Mesodermal cell (in vitro differentiated cells): ENCODE data around the gene CFAP251.

ENCODE experiments used
- H3K27ac ChIP-seq: 2 replicates; pipeline ENCODE4 v1.7.0; 2013; ENCODE audit warnings: mild to moderate bottlenecking, low read depth, low read length, moderate library complexity; ENCODE audit not compliant: severe bottlenecking
- H3K36me3 ChIP-seq: 2 replicates; pipeline ENCODE4 v1.7.1; 2013; ENCODE audit warnings: mild to moderate bottlenecking, low read length, moderate library complexity; ENCODE audit not compliant: control insufficient read depth, insufficient read depth
- H3K4me1 ChIP-seq: one replicate; pipeline ENCODE4 v1.7.1; 2013; ENCODE audit warnings: mild to moderate bottlenecking, low read length; ENCODE audit not compliant: insufficient read depth, control insufficient read depth, poor library complexity, severe bottlenecking
- H3K4me3 ChIP-seq: 2 replicates; pipeline ENCODE4 v1.7.0; 2013; ENCODE audit warnings: low read length, control low read depth, mild to moderate bottlenecking; ENCODE audit not compliant: insufficient read depth, poor library complexity, severe bottlenecking; ENCODE audit errors: extremely low read depth
- H3K9me3 ChIP-seq: 2 replicates; pipeline ENCODE4 v1.7.1; 2013; ENCODE audit warnings: mild to moderate bottlenecking, low read length, moderate library complexity; ENCODE audit not compliant: control insufficient read depth
- WGBS, 2 experiments: methylation state at CpG; one replicate each; pipeline ENCODE4 v1.1.5; 2013; ENCODE audit warnings: missing lambda C conversion rate in 2 of 2; ENCODE audit not compliant: insufficient coverage in 2 of 2; 5-methylcytosine and 5-hydroxymethylcytosine counted together

The CFAP251 gene

DNA sequence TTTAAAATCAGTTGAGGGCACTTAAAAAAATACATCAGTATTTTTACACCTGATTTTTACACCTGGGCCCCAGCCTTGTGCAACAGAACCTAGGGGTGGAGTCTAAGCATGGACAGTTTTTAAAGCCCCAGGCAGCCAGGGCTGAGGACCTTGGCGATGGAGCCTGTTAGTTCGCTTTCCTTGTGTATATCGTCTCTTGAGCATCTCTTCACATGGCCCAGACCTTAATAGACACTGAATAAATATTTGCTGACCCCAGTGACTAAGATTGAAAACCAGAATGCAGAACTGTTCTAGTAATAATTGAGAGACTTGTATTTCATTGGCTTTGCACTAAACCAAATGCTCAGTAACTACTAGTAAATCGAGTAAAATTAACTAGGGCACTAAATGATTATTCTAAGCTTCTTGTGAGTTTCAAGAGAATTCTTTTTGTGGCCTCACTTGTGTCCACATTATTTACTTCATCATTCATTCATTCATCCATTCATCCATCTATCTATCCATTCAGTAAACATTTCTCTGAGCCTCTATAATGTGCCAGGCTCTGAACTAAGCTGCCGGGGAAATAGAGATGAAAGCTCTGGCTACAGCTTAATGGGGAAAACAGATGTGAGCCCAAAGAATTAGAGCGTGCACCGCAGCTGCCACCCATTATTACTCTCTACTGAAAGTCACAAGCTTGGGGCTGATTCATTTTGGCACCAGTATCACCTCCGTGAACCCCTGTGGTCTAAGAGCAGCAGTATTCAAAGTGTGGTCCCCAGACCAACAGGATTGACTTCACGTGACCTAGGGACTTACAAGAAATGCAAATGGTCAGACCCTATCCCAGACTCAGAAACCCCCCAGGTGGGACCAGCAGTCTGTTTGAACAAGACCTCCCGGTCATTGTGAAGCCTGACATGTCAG lies 72.6 kb downstream of the CFAP251 start:
- H3K27ac ChIP-seq, result no peak overlapping the region
- WGBS, 2 experiments, result 78 to 82% methylated on average over 9 of the region's 10 CpGs

GRCh38 chr12:121992059-121992879 lies 73.9 kb downstream of the CFAP251 start:
- Histone ChIP-seq H3K4me3 (no peak overlapping the region), H3K36me3 (no peaks in the 10 kb centered on the region), H3K27ac (no peak overlapping the region), H3K4me1 (no peaks in the 10 kb centered on the region), H3K9me3 (no peaks in the 10 kb centered on the region)
- 91 to 94% methylated on average over 18 of the region's 21 CpGs for WGBS, 2 experiments

More for the DNA sequence above, 72.6 kb downstream of the CFAP251 start:
- Histone ChIP-seq H3K4me1 (no peaks in the 10 kb centered on the region), H3K36me3 (no peaks in the 10 kb centered on the region), H3K4me3 (no peak overlapping the region), H3K9me3 (no peaks in the 10 kb centered on the region)

DNA sequence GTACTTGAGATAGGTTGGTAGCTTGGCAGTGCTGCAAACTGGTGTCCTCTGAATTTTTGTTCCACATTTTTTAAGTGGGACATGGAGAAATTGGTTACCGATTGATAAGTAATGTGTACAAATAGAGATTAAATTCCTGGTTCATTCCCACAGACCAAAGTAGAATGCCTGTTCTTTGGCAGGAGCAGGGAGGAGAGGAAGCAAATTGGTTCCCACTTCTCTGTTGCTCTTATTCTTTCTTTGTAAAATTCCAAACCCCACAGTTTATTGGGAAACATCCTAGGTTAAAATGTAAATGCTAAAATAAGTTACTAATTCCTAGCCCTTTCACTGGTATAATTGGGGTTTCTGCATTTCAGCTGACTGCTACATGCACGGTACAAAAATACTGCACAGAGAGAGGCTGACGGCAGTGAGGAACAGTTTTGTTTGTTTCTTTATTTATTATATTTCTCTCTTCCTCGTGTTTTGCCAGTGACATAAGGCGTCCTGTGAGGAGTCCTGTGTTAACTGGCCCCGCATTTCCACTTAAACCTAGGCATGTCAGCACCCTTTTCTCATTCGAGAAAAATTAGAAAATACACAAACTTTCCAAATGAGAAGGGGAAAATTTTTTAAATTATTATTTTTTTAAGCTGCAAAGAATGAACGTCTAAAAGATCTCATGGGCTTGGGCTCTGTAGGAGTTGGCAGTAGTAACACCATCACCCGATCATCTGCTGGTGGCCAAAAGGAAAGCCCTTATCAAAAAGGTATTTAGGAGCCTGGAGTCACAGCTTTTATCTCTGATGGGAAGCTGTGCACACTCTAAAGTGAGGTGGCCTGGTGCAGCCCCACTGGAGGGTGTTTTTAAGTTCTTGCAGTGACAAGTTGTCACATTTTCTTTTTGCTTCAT lies 77.9 kb downstream of the CFAP251 start:
- no peaks in the 10 kb centered on the region for H3K36me3 ChIP-seq
- WGBS, 2 experiments, result 70 to 94% methylated on average over 2 to 3 of the region's 9 CpGs

DNA sequence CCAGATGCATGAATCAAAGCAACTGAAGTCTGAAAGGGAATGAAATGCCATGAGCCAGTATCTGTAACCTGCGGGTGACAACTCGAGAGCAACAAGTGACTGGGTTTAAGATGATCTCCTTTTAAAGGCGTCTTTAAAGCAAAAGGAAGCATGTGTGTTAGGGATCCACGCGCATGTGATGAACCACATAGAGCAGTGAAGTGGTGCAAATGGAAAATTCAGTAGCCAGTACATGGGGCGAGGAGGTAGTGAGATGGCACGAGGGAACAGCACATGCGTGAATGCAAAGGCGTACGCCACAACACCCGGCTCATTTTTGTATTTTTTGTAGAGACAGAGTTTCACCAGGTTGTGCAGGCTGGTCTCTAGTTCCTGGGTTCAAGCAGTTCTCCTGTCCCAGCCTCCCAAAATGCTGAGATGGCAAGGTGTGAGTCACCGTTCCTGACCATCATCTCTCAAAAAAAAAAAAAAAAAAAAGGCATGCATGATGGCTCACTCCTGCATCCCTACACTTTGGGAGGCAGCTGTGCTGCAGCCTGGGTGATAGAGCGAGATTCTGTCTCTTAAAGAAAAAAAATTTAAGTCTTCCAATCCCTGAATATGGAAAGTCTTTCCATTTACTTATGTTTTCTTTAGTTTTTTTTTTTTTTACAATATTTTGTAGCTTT lies 78.7 kb downstream of the CFAP251 start:
- H3K4me3 ChIP-seq, result no peak overlapping the region
- H3K4me1 ChIP-seq, result no peaks in the 10 kb centered on the region
- peaks cover 10% of the 10 kb centered on the region for H3K9me3 ChIP-seq
- no peak overlapping the region for H3K27ac ChIP-seq
- H3K36me3 ChIP-seq, result no peaks in the 10 kb centered on the region
- 95% methylated on average over 11 of the region's 13 CpGs for WGBS, 2 experiments

More for the DNA sequence above, 77.9 kb downstream of the CFAP251 start:
- Histone ChIP-seq H3K9me3 (peaks cover 10% of the 10 kb centered on the region), H3K4me1 (no peaks in the 10 kb centered on the region), H3K4me3 (no peak overlapping the region), H3K27ac (no peak overlapping the region)

GRCh38 chr12:122001466-122002209 lies 83.2 kb downstream of the CFAP251 start:
- 86 to 87% methylated on average over 14 to 16 of the region's 17 CpGs for WGBS, 2 experiments
- Histone ChIP-seq H3K27ac (no peak overlapping the region), H3K9me3 (peaks cover 10% of the 10 kb centered on the region), H3K36me3 (no peaks in the 10 kb centered on the region), H3K4me3 (no peak overlapping the region), H3K4me1 (no peaks in the 10 kb centered on the region)

DNA sequence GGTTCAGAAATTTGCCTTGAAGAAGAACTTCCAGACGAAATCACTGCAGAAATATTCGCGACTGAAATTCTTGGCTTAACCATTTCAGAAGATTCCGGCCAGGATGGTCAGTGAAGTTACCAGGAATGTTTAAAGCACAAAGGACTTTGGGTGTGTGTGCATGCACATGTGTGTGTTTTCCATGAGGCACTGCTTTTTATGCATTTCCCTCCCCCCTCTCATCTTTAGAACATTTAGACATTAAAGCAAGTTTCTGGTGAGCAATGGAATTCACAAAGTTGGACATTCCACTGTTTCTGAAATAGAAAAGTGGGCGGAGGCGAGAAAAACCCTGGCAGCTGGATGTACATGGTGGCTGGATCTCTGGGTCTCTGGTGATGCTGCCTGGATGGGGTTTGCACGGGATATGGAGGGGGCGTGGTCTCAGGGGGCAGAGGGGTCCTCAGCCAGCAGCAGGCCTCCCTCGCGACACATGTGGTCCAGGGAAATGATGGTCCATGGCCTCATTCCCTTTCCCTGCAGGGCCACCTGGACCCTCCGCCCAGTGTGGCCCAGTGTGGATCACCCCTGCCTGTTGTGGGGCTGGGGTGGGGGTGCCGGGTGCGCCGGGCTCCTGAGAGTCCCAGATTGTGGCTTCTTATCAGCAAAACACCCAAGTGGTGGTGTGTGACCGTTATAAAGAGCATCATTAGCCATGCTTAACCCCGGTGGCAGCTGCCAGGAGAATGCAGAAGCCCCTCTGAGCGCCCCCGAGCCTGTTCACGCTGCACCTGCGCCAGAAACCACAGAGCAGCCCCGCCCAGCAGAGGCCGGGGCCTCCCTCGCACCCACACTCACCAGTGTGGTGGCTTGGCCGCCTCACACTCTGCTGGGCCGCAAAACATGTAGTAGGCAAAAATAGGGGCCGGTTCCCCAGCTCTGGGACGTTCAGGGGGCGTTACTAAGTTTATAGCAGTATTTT lies 85.5 kb downstream of the CFAP251 start:
- Histone ChIP-seq H3K36me3 (no peaks in the 10 kb centered on the region), H3K27ac (no peak overlapping the region), H3K4me3 (no peak overlapping the region), H3K4me1 (no peaks in the 10 kb centered on the region), H3K9me3 (peaks cover 10% of the 10 kb centered on the region)
- WGBS, 2 experiments, result 92 to 94% methylated on average over 20 to 24 of the region's 28 CpGs

DNA sequence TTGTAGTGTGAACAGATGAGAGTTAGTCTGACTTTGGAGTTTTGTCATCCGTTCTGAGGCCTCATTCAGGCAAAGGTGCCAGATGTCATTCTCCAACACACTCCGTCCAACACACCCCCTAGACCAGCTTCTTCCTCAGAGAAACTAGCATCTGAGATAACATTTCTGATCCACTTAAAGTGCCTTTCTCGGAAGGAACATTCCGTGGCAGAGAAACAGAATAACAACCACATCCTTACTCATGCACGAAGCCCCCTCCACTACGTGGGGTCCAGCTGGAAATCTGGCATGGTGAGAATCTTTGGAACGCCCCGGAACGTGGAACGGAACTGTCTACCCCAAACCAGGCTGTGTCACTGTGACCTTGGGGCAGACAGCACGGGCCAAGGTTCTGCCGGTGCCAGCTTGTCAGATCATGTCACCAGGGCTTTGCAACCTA lies 86.3 kb downstream of the CFAP251 start:
- H3K9me3 ChIP-seq, result peaks cover 4% of the 10 kb centered on the region
- H3K36me3 ChIP-seq, result no peaks in the 10 kb centered on the region
- no peak overlapping the region for H3K4me3 ChIP-seq
- H3K4me1 ChIP-seq, result no peaks in the 10 kb centered on the region
- no peak overlapping the region for H3K27ac ChIP-seq
- WGBS, 2 experiments, result 89 to 91% methylated on average over 11 to 12 of the region's 12 CpGs

DNA sequence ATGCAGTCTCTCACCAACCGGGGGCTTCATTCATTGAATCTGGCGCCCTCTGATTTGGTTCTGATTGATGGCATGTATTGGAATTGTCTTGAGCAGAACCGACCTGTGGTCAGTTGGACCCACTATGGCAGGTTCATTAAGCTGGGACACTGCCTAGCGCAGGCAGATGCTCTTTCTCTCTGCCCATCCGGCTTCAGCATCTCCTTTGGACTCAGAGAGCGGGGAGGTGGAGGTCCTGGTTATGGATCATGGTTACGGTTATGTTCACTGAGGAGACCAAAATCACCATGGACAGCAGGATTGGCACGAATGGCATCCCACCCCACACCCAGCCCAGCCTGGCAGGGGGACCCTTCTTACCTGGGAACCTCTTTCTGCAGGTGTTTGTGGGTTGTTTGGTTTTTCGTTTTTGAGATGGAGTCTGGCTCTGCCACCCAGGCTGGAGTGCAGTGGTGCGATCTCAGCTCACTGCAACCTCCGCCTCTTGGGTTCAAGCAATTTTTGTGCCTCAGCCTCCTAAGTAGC lies 86.9 kb downstream of the CFAP251 start:
- H3K27ac ChIP-seq, result no peak overlapping the region
- H3K4me1 ChIP-seq, result no peaks in the 10 kb centered on the region
- H3K36me3 ChIP-seq, result no peaks in the 10 kb centered on the region
- 87 to 89% methylated on average over 7 to 8 of the region's 11 CpGs for WGBS, 2 experiments
- H3K4me3 ChIP-seq, result no peak overlapping the region
- H3K9me3 ChIP-seq, result no peaks in the 10 kb centered on the region
